Measurements from ENCODE around the gene MIGA2. TPM values are rescaled to one million over a fixed set of nuclear protein-coding genes. Genes with fewer than 3 reads are reported as not detected.

Gene MIGA2
- total RNA-seq, 2 experiments from 2014 or later: 53.2 to 56.9 TPM

DNA sequence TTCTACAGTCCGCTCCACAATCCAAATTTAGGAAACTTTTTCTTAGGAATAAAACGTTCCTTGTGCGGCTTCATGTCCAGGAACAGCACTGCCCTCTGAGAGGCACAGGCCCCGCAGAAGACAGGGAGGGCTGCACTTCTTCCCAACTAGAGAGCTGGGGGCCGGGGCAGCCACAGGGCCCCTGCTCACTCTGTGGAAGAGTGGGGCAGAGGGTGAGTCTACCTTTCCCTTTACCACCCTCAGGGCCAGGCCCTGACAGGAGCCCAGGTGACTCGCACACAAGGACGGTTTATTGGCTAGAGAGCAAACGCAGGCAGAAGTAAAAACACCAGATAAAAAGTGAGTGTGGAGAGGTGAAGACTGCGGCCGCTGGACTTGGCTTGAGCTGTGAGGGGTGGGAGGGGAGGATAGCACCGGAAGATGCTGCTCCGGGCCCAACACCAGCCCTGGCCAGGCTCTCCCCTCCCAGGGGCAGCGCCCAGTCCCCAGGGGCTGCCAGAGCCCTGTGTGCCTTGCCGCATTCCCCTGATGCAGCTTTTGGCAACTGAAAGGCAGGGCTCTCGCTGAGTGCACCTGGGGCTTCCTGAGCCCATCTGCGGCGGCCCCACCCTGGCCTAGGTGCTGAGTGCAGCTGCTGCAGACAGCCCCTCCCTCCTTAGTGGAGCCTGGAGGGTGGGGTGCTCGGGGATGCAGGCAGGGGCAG is 28.5 kb upstream of the MIGA2 start:
- DNase-seq: peak in 1 of 14 experiments; percentile 15
- CTCF ChIA-PET: interaction anchor here (0.5 kb wide), 1 partner anchor 164 kb away, joined by 3 read pairs; no protein-coding TSS in a partner anchor
- intact Hi-C loops (cut with DNase I, micrococcal nuclease): no loop called here
- Histone ChIP-seq H3K27me3 (ENCODE audit: control insufficient read depth in 1 of 2, insufficient read depth in 2 of 2, low read length in 2 of 2) (no peaks in the 10 kb centered on the region), H3K4me3 (ENCODE audit: low read length) (no peak overlapping the region), H3K9me3 (ENCODE audit: control insufficient read depth in 1 of 2, insufficient read depth in 1 of 2, low read length in 2 of 2) (no peaks in the 10 kb centered on the region), H3K36me3 (ENCODE audit: insufficient read depth, low read length) (peaks cover 77% of the 10 kb centered on the region), H3K4me1 (ENCODE audit: insufficient read depth, low read length) (peaks cover 4% of the 10 kb centered on the region), H3K27ac (ENCODE audit: low read depth in 1 of 2, low read length in 2 of 2) (no peak overlapping the region)
- POLR2A ChIA-PET: no interaction called here
- Mint-ChIP-seq H3K4me1 (ENCODE audit: low read depth) (no peaks in the 10 kb centered on the region), H3K4me3 (no peak overlapping the region), H3K9me3 (no peaks in the 10 kb centered on the region), H3K27ac (no peak overlapping the region), H3K27me3 (no peaks in the 10 kb centered on the region), H3K36me3 (ENCODE audit: low read depth) (peaks cover 59% of the 10 kb centered on the region)
- no peak for ATAC-seq (ENCODE audit: poor library complexity)
- TF ChIP-seq, protein P1, sequence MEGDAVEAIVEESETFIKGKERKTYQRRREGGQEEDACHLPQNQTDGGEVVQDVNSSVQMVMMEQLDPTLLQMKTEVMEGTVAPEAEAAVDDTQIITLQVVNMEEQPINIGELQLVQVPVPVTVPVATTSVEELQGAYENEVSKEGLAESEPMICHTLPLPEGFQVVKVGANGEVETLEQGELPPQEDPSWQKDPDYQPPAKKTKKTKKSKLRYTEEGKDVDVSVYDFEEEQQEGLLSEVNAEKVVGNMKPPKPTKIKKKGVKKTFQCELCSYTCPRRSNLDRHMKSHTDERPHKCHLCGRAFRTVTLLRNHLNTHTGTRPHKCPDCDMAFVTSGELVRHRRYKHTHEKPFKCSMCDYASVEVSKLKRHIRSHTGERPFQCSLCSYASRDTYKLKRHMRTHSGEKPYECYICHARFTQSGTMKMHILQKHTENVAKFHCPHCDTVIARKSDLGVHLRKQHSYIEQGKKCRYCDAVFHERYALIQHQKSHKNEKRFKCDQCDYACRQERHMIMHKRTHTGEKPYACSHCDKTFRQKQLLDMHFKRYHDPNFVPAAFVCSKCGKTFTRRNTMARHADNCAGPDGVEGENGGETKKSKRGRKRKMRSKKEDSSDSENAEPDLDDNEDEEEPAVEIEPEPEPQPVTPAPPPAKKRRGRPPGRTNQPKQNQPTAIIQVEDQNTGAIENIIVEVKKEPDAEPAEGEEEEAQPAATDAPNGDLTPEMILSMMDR (IDR thresholded peaks at IDR 0.05): no peak

- Mint-ChIP-seq H3K27ac (no peak overlapping the region), H3K27me3 (no peaks in the 10 kb centered on the region), H3K4me1 (ENCODE audit: low read depth) (no peaks in the 10 kb centered on the region), H3K4me3 (no peak overlapping the region), H3K36me3 (ENCODE audit: low read depth) (peaks cover 57% of the 10 kb centered on the region), H3K9me3 (no peaks in the 10 kb centered on the region)
- DNase-seq (peak in 1 of 14 experiments; percentile 14), ATAC-seq (ENCODE audit: poor library complexity) (no peak)
- Histone ChIP-seq H3K9me3 (ENCODE audit: control insufficient read depth in 1 of 2, insufficient read depth in 1 of 2, low read length in 2 of 2) (no peaks in the 10 kb centered on the region), H3K36me3 (ENCODE audit: insufficient read depth, low read length) (peaks cover 77% of the 10 kb centered on the region), H3K27ac (ENCODE audit: low read depth in 1 of 2, low read length in 2 of 2) (no peak overlapping the region), H3K4me3 (ENCODE audit: low read length) (no peak overlapping the region), H3K4me1 (ENCODE audit: insufficient read depth, low read length) (peaks cover 4% of the 10 kb centered on the region), H3K27me3 (ENCODE audit: control insufficient read depth in 1 of 2, insufficient read depth in 2 of 2, low read length in 2 of 2) (no peaks in the 10 kb centered on the region)
- TF ChIP-seq, protein P1 (IDR thresholded peaks at IDR 0.05): no peak
- ChIA-PET CTCF (no interaction called here), POLR2A (no interaction called here)
- intact Hi-C loops (cut with DNase I, micrococcal nuclease): no loop called here
These were observed 27.9 kb upstream of the MIGA2 start for GRCh38 chr9:129008469-129008965.

DNA sequence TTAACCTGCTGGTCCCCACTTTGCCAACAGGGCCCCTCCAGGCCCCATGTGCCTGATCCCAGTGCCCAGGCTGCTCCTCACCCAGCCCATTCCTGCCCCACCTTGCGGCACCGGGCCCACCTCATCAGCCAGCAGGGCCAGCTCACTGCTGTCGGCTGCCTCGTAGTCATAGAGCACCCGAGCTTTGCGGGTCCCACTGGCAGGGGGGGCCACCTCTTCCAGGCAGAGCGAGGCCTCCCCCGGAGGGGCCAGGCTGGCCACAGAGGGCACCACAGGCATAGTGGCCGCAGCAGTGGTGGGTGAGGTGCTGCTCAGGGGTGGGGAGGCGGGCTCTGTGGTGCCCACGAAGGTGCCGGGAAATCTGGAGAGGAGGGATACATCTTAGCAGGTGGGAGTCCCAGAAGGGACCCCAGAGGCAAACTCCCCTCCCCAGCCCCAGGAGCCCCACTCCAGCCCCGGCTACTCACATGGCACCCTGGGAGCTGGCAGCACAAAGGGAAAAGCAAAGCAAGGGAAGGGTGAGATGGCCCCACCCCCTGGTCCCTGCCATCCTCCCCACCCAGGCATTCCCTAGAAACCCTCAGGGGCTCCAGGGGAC is 27.3 kb upstream of the MIGA2 start:
- DNase-seq (peak in 1 of 14 experiments; percentile 16), ATAC-seq (ENCODE audit: poor library complexity) (no peak)
- Histone ChIP-seq H3K27me3 (ENCODE audit: control insufficient read depth in 1 of 2, insufficient read depth in 2 of 2, low read length in 2 of 2) (no peaks in the 10 kb centered on the region), H3K4me3 (ENCODE audit: low read length) (no peak overlapping the region), H3K9me3 (ENCODE audit: control insufficient read depth in 1 of 2, insufficient read depth in 1 of 2, low read length in 2 of 2) (no peaks in the 10 kb centered on the region), H3K36me3 (ENCODE audit: insufficient read depth, low read length) (peaks cover 82% of the 10 kb centered on the region), H3K4me1 (ENCODE audit: insufficient read depth, low read length) (peaks cover 4% of the 10 kb centered on the region), H3K27ac (ENCODE audit: low read depth in 1 of 2, low read length in 2 of 2) (no peak overlapping the region)
- POLR2A ChIA-PET: no interaction called here
- Mint-ChIP-seq H3K4me3 (no peak overlapping the region), H3K27ac (no peak overlapping the region), H3K4me1 (ENCODE audit: low read depth) (no peaks in the 10 kb centered on the region), H3K9me3 (no peaks in the 10 kb centered on the region), H3K27me3 (no peaks in the 10 kb centered on the region), H3K36me3 (ENCODE audit: low read depth) (peaks cover 57% of the 10 kb centered on the region)
- CTCF ChIA-PET: no interaction called here
- intact Hi-C loops (cut with DNase I, micrococcal nuclease): no loop called here
- TF ChIP-seq, protein P1 (IDR thresholded peaks at IDR 0.05): no peak
